Fibroblast of villous mesenchyme (primary cell): Measurements from ENCODE around the gene ORC6. TPM values are rescaled to one million over a fixed set of nuclear protein-coding genes. Genes with fewer than 3 reads are reported as not detected.

Experiments
- DNase-seq: peaks from one replicate; pipeline ENCODE4 v3.0.0-alpha.2; 2010; ENCODE audit warnings: low read depth
- H3K4me3 ChIP-seq: 2 replicates; pipeline ENCODE4 v1.5.1; 2011; ENCODE audit warnings: low read depth, mild to moderate bottlenecking, low read length
- CTCF ChIP-seq: IDR thresholded peaks from 2 replicates; pipeline ENCODE4 v1.5.1; 2012; ENCODE audit warnings: low read depth, mild to moderate bottlenecking, low read length; ENCODE audit not compliant: insufficient read depth
- total RNA-seq: library from RNA; depleted of rRNA; stranded (reverse); fragments of >200 nt; gene quantifications from 2 replicates; pipeline ENCODE4 v1.2.3, GENCODE V29; 2012

ORC6 gene, protein sequence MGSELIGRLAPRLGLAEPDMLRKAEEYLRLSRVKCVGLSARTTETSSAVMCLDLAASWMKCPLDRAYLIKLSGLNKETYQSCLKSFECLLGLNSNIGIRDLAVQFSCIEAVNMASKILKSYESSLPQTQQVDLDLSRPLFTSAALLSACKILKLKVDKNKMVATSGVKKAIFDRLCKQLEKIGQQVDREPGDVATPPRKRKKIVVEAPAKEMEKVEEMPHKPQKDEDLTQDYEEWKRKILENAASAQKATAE
- total RNA-seq = 9.3 and 9.9 TPM in 2 replicates

- peak within 1 kb of the TSS; percentile 93 for H3K4me3 ChIP-seq
- peak; percentile 97 for DNase-seq
- TF ChIP-seq CTCF = peak; percentile 59
Measured at GRCh38 chr16:46689365-46690280, at the start of gene ORC6. Gene ORC6, plus strand, starts transcription at chr16:46689659. Its CDS starts 47 bp downstream, at chr16:46689706.

DNA sequence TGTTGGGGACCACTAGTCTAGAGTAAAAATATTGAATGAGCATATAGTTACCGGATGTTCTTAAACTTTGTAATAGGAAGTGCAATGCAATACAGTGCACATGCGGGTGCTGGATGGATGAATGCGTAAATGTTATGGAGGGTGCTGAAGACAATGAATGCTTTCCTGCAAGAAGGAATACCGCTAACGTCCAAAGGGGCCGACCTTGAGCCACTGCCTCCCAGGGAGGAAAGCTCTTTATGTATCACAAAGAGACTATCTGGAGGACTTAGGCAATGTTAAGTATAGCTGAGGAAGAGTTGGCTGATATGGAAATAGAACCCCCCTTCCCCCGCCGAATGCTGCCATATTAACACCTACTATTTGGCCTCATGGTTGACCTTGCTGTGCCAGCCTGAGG lies 40.8 kb upstream of the ORC6 start:
- DNase-seq = no peak
- no peak overlapping the region for H3K4me3 ChIP-seq
- peak; percentile 23 for TF ChIP-seq CTCF

DNA sequence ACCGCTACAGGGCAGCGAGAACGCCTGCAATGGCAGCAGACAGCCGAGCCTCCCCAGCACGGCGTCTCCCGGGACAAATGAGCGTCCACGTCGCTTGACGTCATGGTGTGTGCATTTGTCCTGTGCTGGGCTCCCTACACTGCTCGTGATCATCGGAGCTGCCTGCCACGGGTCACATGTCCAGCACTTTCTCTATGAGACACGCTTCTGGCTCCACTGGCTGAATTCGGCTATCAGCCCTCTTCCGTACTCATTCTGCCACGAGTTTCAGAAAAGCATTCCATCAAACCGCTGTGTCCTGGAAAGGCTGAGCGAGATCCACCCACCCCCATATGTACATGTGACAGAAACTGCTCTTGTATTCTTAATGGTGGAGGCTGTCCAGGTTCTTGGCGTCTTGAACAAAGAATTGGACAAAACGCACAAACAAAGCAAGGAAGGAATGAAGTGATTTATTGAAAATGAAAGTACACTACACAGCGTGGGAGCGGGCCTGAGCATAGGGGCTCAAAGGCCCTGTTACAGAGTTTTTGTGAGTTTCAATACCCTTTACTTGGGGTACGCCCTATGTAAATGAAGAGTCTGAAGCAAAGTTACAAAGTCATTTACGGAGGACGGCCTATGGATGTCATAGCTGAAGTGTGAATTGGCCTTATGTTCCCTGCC lies 39.7 kb upstream of the ORC6 start:
- peak; percentile 83 for DNase-seq
- H3K4me3 ChIP-seq = peak overlapping the region; percentile 32
- no peak for TF ChIP-seq CTCF

GRCh38 chr16:46650254-46650623 lies 39.2 kb upstream of the ORC6 start:
- H3K4me3 ChIP-seq = peak overlapping the region; percentile 32
- DNase-seq = peak; percentile 97
- no peak for TF ChIP-seq CTCF

GRCh38 chr16:46651305-46651704 lies 38.2 kb upstream of the ORC6 start:
- no peak for TF ChIP-seq CTCF
- no peak for DNase-seq
- no peak overlapping the region for H3K4me3 ChIP-seq

GRCh38 chr16:46658925-46659324 lies 30.5 kb upstream of the ORC6 start:
- no peak for TF ChIP-seq CTCF
- H3K4me3 ChIP-seq = no peak overlapping the region
- DNase-seq = no peak
